ENCODE measurements around the gene C10orf90. TPM values are rescaled to one million over a fixed set of nuclear protein-coding genes. Genes with fewer than 3 reads are reported as not detected.
A peak's percentile ranks its signal among the peaks of the same experiment; 100 is the strongest.

C10orf90 gene
- total RNA-seq, 1 experiment from 2014 or later, result not detected

DNA sequence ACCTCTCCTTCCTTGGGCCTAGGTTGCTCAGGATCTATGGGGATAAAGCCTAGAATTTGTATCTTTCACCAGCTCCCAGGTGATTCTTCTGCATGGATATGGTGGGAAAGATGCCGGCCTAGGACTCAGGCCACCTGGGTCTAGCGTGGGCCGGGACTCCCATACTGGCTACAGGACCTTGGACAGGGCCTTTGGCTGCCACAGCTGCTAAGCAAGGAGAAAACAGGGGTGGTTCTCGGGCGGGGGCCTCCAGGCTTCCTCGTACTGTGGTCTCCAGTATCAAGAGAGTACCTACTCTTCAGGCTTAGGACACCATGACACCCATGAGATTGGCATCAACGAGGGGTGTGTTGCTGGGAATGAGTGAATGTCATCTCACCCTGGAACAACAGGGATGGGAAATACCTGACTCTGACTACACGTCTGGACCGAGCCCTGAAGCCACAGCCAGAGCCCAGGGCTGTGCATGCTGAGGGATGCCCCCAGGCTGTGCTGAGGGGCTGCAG, 161.9 kb downstream of the C10orf90 start:
- no peak for DNase-seq (ENCODE audit: unreplicated experiment)
- no peak overlapping the region for H3K4me3 Mint-ChIP-seq (ENCODE audit: unreplicated experiment)
- POLR2A ChIA-PET, result no interaction called here
- intact Hi-C loops (cut with micrococcal nuclease), result no loop called here
- peaks cover 14% of the 10 kb centered on the region for H3K27me3 Mint-ChIP-seq (ENCODE audit: insufficient read depth, unreplicated experiment)
- no peaks in the 10 kb centered on the region for H3K36me3 Mint-ChIP-seq (ENCODE audit: insufficient read depth, unreplicated experiment)
- TF ChIP-seq, protein P1, sequence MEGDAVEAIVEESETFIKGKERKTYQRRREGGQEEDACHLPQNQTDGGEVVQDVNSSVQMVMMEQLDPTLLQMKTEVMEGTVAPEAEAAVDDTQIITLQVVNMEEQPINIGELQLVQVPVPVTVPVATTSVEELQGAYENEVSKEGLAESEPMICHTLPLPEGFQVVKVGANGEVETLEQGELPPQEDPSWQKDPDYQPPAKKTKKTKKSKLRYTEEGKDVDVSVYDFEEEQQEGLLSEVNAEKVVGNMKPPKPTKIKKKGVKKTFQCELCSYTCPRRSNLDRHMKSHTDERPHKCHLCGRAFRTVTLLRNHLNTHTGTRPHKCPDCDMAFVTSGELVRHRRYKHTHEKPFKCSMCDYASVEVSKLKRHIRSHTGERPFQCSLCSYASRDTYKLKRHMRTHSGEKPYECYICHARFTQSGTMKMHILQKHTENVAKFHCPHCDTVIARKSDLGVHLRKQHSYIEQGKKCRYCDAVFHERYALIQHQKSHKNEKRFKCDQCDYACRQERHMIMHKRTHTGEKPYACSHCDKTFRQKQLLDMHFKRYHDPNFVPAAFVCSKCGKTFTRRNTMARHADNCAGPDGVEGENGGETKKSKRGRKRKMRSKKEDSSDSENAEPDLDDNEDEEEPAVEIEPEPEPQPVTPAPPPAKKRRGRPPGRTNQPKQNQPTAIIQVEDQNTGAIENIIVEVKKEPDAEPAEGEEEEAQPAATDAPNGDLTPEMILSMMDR (IDR thresholded peaks at IDR 0.05; ENCODE audit: unreplicated experiment), result no peak
- no TSS peak for BruUV-seq (replicated peaks)
- H3K9me3 Mint-ChIP-seq (ENCODE audit: unreplicated experiment), result no peaks in the 10 kb centered on the region
- CTCF ChIA-PET, result no interaction called here
- no peak overlapping the region for H3K27ac Mint-ChIP-seq (ENCODE audit: low read depth, unreplicated experiment)
- no peaks in the 10 kb centered on the region for H3K4me1 Mint-ChIP-seq (ENCODE audit: insufficient read depth, unreplicated experiment)

DNA sequence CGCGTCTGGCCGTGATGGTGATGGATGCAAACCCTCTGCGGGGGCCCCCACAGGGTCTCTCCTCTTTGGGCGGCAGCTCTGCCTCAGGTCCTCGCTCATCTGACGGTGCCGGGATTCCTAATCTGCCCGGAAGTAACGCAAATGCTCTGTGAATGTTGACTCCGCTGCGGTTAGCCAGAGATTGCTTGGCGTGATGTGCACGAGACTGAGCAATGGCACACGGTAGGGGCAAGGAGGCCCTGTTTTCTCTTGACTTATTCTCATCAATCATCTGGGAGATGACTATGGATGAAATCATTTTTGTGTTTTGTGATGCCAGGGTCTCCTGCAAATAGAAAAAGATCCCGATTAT, 165.8 kb downstream of the C10orf90 start:
- Mint-ChIP-seq H3K27me3 (ENCODE audit: insufficient read depth, unreplicated experiment) (no peaks in the 10 kb centered on the region), H3K4me1 (ENCODE audit: insufficient read depth, unreplicated experiment) (no peaks in the 10 kb centered on the region), H3K9me3 (ENCODE audit: unreplicated experiment) (no peaks in the 10 kb centered on the region), H3K27ac (ENCODE audit: low read depth, unreplicated experiment) (no peak overlapping the region), H3K4me3 (ENCODE audit: unreplicated experiment) (no peak overlapping the region), H3K36me3 (ENCODE audit: insufficient read depth, unreplicated experiment) (peaks cover 1% of the 10 kb centered on the region)
- no peak for DNase-seq (ENCODE audit: unreplicated experiment)
- BruUV-seq (replicated peaks), result no TSS peak
- TF ChIP-seq, protein P1 (IDR thresholded peaks at IDR 0.05; ENCODE audit: unreplicated experiment), result no peak
- ChIA-PET CTCF (interaction anchor here (1.4 to 3.8 kb wide), 6 partner anchors 10 to 633 kb away, joined by 3 to 40 read pairs (median 6); no protein-coding TSS in a partner anchor), POLR2A (no interaction called here)
- intact Hi-C loops (cut with micrococcal nuclease), result loop anchor here (1.0 kb wide), 6 partner anchors 117 to 636 kb away; no protein-coding TSS in a partner anchor

DNA sequence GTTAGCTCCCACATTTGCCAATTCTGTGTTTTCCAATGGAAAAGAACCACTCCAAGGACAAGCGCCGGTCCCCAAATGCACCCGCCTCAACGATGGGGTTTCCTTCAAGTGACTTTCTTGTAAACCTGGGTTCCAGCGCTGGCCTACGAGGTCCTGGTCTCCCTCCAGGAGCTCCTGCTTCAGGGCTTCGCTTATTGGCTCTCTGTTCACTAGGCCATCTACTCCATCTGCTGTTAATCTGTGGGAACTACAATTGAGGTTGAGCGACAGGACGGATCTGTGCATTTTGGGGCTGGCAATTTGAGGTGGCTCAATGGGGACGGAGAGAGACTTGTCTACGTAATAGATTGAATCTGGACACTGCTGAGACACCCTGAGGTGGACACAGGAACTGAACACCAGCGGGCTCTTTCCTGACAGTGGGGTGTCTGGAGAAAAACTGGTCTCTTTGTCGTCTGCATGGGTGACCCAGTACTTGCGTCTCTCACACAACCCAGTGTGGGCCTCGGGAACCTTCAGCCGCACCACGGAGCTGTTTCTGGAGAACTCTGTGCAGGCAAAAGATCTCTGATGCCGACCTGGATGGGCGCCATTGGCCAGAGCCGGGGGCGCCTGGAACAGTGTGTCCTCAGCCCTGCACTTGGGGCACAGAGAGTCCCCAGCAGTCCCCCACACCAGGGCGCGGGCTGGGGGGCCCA, 166.3 kb downstream of the C10orf90 start:
- Mint-ChIP-seq H3K27ac (ENCODE audit: low read depth, unreplicated experiment) (no peak overlapping the region), H3K27me3 (ENCODE audit: insufficient read depth, unreplicated experiment) (no peaks in the 10 kb centered on the region), H3K4me1 (ENCODE audit: insufficient read depth, unreplicated experiment) (no peaks in the 10 kb centered on the region), H3K4me3 (ENCODE audit: unreplicated experiment) (no peak overlapping the region), H3K36me3 (ENCODE audit: insufficient read depth, unreplicated experiment) (peaks cover 4% of the 10 kb centered on the region), H3K9me3 (ENCODE audit: unreplicated experiment) (no peaks in the 10 kb centered on the region)
- ChIA-PET CTCF (interaction anchor here (0.6 to 3.8 kb wide), 31 partner anchors 8 to 639 kb away, joined by 3 to 40 read pairs (median 3); partner anchors contain the start of gene ADAM12), POLR2A (no interaction called here)
- intact Hi-C loops (cut with micrococcal nuclease), result loop anchor here (1.0 kb wide), 6 partner anchors 117 to 636 kb away; no protein-coding TSS in a partner anchor
- DNase-seq (ENCODE audit: unreplicated experiment), result peak; percentile 82
- BruUV-seq (replicated peaks), result no TSS peak
- TF ChIP-seq, protein P1 (IDR thresholded peaks at IDR 0.05; ENCODE audit: unreplicated experiment), result peak; percentile 75

DNA sequence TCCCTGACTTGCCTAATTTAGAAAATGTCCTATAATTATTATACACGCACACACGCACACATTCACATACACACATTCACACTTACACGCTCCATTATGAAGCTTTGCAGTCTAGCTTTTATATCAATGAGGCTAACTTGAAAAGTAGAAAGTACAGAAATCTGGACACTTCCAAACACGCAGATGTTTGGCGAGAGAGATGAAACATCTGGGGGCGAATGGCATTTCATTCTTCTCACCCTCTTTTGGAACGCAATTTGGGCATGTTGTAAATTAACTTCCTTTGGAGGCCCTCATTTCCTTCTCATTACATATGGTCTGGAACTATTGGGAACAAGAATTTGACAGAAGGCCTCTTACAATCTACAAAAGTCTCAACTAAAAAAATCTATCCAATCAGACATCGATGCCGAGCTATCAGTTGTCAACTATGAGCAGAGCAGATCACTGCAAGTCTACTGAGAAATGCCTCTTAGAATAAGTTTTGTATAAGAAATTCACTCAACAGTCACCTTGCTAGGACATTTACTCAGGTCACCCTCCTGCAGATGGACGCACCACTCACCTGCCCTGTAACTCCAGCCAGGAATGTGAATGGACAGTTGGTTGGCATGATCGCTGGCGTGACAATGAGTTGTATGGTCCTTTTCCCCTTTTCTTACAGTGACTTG, 167.0 kb downstream of the C10orf90 start:
- ChIA-PET POLR2A (no interaction called here), CTCF (interaction anchor here (0.6 to 3.8 kb wide), 32 partner anchors 8 to 638 kb away, joined by 3 to 40 read pairs (median 3); partner anchors contain the start of gene ADAM12)
- Mint-ChIP-seq H3K4me3 (ENCODE audit: unreplicated experiment) (no peak overlapping the region), H3K4me1 (ENCODE audit: insufficient read depth, unreplicated experiment) (no peaks in the 10 kb centered on the region), H3K27ac (ENCODE audit: low read depth, unreplicated experiment) (peak overlapping the region; percentile 42), H3K27me3 (ENCODE audit: insufficient read depth, unreplicated experiment) (no peaks in the 10 kb centered on the region), H3K36me3 (ENCODE audit: insufficient read depth, unreplicated experiment) (peaks cover 4% of the 10 kb centered on the region), H3K9me3 (ENCODE audit: unreplicated experiment) (no peaks in the 10 kb centered on the region)
- intact Hi-C loops (cut with micrococcal nuclease), result loop anchor here (1.0 kb wide), 6 partner anchors 116 to 635 kb away; no protein-coding TSS in a partner anchor
- no TSS peak for BruUV-seq (replicated peaks)
- TF ChIP-seq, protein P1 (IDR thresholded peaks at IDR 0.05; ENCODE audit: unreplicated experiment), result no peak
- DNase-seq (ENCODE audit: unreplicated experiment), result no peak
